ENCODE data around the gene EAF2.

Gene EAF2

DNA sequence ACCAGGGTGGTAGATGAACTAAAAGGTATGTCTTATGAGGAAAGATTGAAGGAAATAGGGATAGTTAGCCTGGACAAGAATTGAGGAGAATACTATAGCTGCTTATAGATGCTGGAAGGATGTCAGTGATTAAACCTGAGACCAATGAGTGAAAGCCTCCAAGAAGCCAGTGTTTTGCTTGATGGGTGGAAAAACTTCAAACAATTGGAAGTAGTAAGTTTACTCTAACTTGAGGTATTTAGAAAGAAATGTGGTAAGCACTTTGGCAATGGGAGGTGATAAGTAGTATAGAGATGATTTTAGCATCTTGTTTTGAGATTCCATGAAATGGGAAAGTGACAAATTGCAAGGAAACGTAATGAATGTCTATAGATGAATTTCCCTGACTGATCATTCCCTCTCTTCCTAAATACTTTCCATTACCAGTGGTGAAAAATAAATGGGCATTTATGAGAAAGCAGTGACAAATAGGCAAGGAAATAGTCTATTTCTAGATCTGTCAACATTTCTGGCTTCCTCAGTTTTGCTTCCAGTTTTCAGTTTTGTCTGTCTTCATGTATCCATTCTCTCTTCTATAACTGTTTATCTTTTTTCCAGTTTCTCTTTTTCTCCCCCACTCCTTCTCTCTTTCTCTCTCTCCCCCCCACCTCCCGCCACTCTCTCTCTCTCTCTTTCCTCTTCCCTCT is 78.4 kb downstream of the EAF2 start:
- Histone ChIP-seq H3K4me3 (ENCODE audit: low read length) (no peak overlapping the region), H3K36me3 (ENCODE audit: control insufficient read depth, low read depth, low read length) (no peaks in the 10 kb centered on the region), H3K27ac (ENCODE audit: low read length) (no peak overlapping the region), H3K9ac (ENCODE audit: low read length) (no peak overlapping the region), H3K9me3 (ENCODE audit: control insufficient read depth, low read depth, low read length) (no peaks in the 10 kb centered on the region), H3K27me3 (ENCODE audit: control insufficient read depth, insufficient read depth, low read length) (no peaks in the 10 kb centered on the region), H3K4me1 (ENCODE audit: control insufficient read depth, low read depth, low read length) (peaks cover 3% of the 10 kb centered on the region)

DNA sequence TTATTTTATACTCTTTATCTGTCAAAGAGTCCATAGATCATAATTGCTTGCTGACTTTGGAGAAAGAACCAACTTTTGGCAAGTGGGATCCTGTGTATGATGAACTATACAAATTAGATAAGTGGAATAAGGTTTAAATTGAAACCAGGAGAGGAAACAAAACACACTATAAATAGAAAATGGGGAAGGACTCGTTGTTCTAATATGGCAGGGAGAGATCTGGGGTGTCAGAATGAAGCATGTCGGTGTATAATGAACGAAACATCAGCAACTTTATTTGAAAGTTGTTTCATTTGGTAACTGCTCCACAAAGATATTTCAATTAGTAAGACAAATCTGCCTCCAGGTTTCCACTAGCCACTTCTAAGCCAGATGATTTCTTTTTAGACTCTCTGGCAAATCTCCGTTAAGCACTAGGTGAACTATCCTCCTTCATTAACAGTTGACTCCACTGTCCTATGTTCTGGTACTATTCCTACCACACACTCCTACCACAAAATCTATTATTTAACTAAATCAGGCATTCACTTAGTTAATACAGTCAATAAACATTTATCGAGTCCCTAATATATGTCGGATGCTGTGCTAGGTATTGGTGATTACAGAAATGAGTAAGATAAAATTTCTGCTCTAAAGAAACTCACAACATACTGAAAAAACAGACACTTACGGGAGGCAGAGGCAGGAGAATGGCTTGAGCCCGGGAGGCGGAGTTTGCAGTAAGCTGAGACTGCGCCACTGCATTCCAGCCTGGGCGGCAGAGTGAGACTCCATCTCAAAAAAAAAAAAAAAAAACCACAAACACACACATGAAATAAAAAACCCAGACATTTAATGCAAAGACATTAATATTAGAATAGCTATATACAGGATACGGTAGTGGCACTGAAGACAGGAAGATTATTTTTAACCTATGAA is 79.3 kb downstream of the EAF2 start:
- H3K36me3 ChIP-seq (ENCODE audit: control insufficient read depth, low read depth, low read length) = no peaks in the 10 kb centered on the region
- H3K9ac ChIP-seq (ENCODE audit: low read length) = no peak overlapping the region

GRCh38 chr3:121916189-121916588 is 81.2 kb downstream of the EAF2 start:
- no peak overlapping the region for H3K27ac ChIP-seq (ENCODE audit: low read length)
- no peak overlapping the region for H3K4me3 ChIP-seq (ENCODE audit: low read length)
- no peak overlapping the region for H3K9ac ChIP-seq (ENCODE audit: low read length)
- H3K4me1 ChIP-seq (ENCODE audit: control insufficient read depth, low read depth, low read length) = peaks cover 3% of the 10 kb centered on the region
- H3K9me3 ChIP-seq (ENCODE audit: control insufficient read depth, low read depth, low read length) = no peaks in the 10 kb centered on the region
- no peaks in the 10 kb centered on the region for H3K36me3 ChIP-seq (ENCODE audit: control insufficient read depth, low read depth, low read length)
- no peaks in the 10 kb centered on the region for H3K27me3 ChIP-seq (ENCODE audit: control insufficient read depth, insufficient read depth, low read length)

More for the DNA sequence above, 79.3 kb downstream of the EAF2 start:
- Histone ChIP-seq H3K4me3 (ENCODE audit: low read length) (no peak overlapping the region), H3K4me1 (ENCODE audit: control insufficient read depth, low read depth, low read length) (peaks cover 3% of the 10 kb centered on the region), H3K27me3 (ENCODE audit: control insufficient read depth, insufficient read depth, low read length) (no peaks in the 10 kb centered on the region), H3K27ac (ENCODE audit: low read length) (no peak overlapping the region), H3K9me3 (ENCODE audit: control insufficient read depth, low read depth, low read length) (no peaks in the 10 kb centered on the region)

GRCh38 chr3:121918779-121919483 is 83.9 kb downstream of the EAF2 start:
- Histone ChIP-seq H3K36me3 (ENCODE audit: control insufficient read depth, low read depth, low read length) (no peaks in the 10 kb centered on the region), H3K27ac (ENCODE audit: low read length) (no peak overlapping the region), H3K27me3 (ENCODE audit: control insufficient read depth, insufficient read depth, low read length) (no peaks in the 10 kb centered on the region), H3K4me3 (ENCODE audit: low read length) (no peak overlapping the region), H3K4me1 (ENCODE audit: control insufficient read depth, low read depth, low read length) (peaks cover 3% of the 10 kb centered on the region), H3K9ac (ENCODE audit: low read length) (no peak overlapping the region), H3K9me3 (ENCODE audit: control insufficient read depth, low read depth, low read length) (no peaks in the 10 kb centered on the region)

GRCh38 chr3:121924734-121925133 is 89.7 kb downstream of the EAF2 start:
- Histone ChIP-seq H3K4me1 (ENCODE audit: control insufficient read depth, low read depth, low read length) (no peaks in the 10 kb centered on the region), H3K27me3 (ENCODE audit: control insufficient read depth, insufficient read depth, low read length) (no peaks in the 10 kb centered on the region), H3K4me3 (ENCODE audit: low read length) (no peak overlapping the region), H3K9me3 (ENCODE audit: control insufficient read depth, low read depth, low read length) (no peaks in the 10 kb centered on the region), H3K36me3 (ENCODE audit: control insufficient read depth, low read depth, low read length) (no peaks in the 10 kb centered on the region), H3K9ac (ENCODE audit: low read length) (no peak overlapping the region), H3K27ac (ENCODE audit: low read length) (no peak overlapping the region)

GRCh38 chr3:121926380-121926779 is 91.4 kb downstream of the EAF2 start:
- no peaks in the 10 kb centered on the region for H3K9me3 ChIP-seq (ENCODE audit: control insufficient read depth, low read depth, low read length)
- H3K4me3 ChIP-seq (ENCODE audit: low read length) = no peak overlapping the region
- H3K27ac ChIP-seq (ENCODE audit: low read length) = no peak overlapping the region
- no peaks in the 10 kb centered on the region for H3K36me3 ChIP-seq (ENCODE audit: control insufficient read depth, low read depth, low read length)
- H3K4me1 ChIP-seq (ENCODE audit: control insufficient read depth, low read depth, low read length) = no peaks in the 10 kb centered on the region
- no peaks in the 10 kb centered on the region for H3K27me3 ChIP-seq (ENCODE audit: control insufficient read depth, insufficient read depth, low read length)
- no peak overlapping the region for H3K9ac ChIP-seq (ENCODE audit: low read length)

Data from iPS-18a (cell line).